NT2/D1 (cell line): ENCODE results near the gene LRIF1.

Experiments
- YY1 ChIP-seq: IDR thresholded peaks from 2 replicates; pipeline ENCODE4 v1.6.1; 2011; ENCODE audit not compliant: insufficient read length, insufficient read depth
- ZNF274 ChIP-seq: IDR thresholded peaks from 2 replicates; pipeline ENCODE4 v1.6.1; 2011; ENCODE audit warnings: mild to moderate bottlenecking, low read depth, low read length

GRCh38 chr1:110914676-110915075 is 49.0 kb downstream of the LRIF1 start:
- TF ChIP-seq ZNF274 = no peak
- TF ChIP-seq YY1 = no peak
